Neural crest cell (in vitro differentiated cells): ENCODE data around the gene AMIGO3. TPM values are rescaled to one million over a fixed set of nuclear protein-coding genes. Genes with fewer than 3 reads are reported as not detected.
A peak's percentile ranks its signal among the peaks of the same experiment; 100 is the strongest.

Source experiments
- DNase-seq: peaks from one replicate; pipeline ENCODE4 v3.0.0; 2021; ENCODE audit warnings: low read depth, mixed read lengths, low spot score
- H3K27ac Mint-ChIP-seq: one replicate; pipeline ENCODE4 v1.8.0; 2021; ENCODE audit warnings: mild to moderate bottlenecking, mixed read lengths; ENCODE audit not compliant: unreplicated experiment
- H3K27me3 Mint-ChIP-seq: 2 replicates; pipeline ENCODE4 v1.8.0; 2021; ENCODE audit warnings: low read depth, mild to moderate bottlenecking, mixed read lengths
- H3K36me3 Mint-ChIP-seq: 2 replicates; pipeline ENCODE4 v1.8.0; 2021; ENCODE audit warnings: low read depth, mild to moderate bottlenecking, mixed read lengths
- H3K4me1 Mint-ChIP-seq: 2 replicates; pipeline ENCODE4 v1.8.0; 2021; ENCODE audit warnings: mixed read lengths
- H3K4me3 Mint-ChIP-seq: one replicate; pipeline ENCODE4 v1.8.0; 2021; ENCODE audit warnings: mild to moderate bottlenecking, mixed read lengths
- H3K9me3 Mint-ChIP-seq: 2 replicates; pipeline ENCODE4 v1.8.0; 2021; ENCODE audit warnings: mixed read lengths
- total RNA-seq: library from RNA; stranded (reverse); gene quantifications from 2 replicates; pipeline ENCODE4 v1.2.1, GENCODE V29; 2021
- TF ChIP-seq, protein P1 (sequence below): fragments of 200-600 bp; sonication (generic); conservative IDR thresholded peaks from 2 replicates; pipeline ENCODE4 v1.5.0; 2021; ENCODE audit warnings: antibody characterized with exemption, mild to moderate bottlenecking

AMIGO3 gene
- total RNA-seq, 1 donor from 2014 or later = 0.96 TPM

DNA sequence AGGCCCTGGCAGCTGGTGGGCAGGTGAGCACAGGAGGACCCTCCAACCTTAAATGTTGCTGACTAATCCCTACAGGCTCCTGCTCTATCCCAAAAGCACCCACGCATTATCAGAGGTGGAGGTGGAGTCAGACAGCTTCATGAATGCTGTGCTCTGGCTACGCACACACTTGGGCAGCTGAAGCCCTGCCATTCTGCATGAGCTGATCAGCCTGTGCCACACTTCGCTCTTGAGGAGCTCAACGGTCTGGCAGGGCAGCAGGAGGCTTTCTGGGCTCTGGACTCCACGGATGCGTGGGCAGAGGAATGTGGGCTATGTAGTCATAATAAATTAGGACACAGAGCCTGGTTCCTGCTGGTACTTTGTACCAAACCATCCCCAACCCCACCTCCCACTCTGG, 36.3 kb downstream of the AMIGO3 start:
- Mint-ChIP-seq H3K4me3 (no peak overlapping the region), H3K4me1 (peaks cover 7% of the 10 kb centered on the region), H3K27me3 (peaks cover 13% of the 10 kb centered on the region), H3K27ac (no peak overlapping the region), H3K36me3 (peaks cover 5% of the 10 kb centered on the region), H3K9me3 (no peaks in the 10 kb centered on the region)
- DNase-seq = no peak
- TF ChIP-seq, protein P1, sequence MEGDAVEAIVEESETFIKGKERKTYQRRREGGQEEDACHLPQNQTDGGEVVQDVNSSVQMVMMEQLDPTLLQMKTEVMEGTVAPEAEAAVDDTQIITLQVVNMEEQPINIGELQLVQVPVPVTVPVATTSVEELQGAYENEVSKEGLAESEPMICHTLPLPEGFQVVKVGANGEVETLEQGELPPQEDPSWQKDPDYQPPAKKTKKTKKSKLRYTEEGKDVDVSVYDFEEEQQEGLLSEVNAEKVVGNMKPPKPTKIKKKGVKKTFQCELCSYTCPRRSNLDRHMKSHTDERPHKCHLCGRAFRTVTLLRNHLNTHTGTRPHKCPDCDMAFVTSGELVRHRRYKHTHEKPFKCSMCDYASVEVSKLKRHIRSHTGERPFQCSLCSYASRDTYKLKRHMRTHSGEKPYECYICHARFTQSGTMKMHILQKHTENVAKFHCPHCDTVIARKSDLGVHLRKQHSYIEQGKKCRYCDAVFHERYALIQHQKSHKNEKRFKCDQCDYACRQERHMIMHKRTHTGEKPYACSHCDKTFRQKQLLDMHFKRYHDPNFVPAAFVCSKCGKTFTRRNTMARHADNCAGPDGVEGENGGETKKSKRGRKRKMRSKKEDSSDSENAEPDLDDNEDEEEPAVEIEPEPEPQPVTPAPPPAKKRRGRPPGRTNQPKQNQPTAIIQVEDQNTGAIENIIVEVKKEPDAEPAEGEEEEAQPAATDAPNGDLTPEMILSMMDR = no peak

DNA sequence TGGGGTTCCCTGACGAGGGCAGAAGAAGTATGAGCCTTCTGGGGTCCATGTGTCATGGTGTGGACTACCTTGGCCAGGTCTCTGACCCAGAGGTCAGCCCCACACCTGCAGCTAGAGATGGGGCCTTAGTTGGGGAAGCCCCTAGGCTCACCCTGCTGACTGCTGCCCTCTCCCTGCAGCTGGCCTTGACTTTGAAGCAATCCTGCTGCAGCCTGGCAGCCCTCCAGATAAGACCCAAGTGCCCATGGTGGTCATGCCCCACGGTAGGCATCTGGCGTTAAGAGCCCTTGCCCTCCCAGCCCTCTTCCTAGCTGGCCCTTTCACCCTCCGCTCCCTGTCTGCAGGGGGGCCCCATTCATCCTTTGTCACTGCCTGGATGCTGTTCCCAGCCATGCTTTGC, 37.9 kb downstream of the AMIGO3 start:
- TF ChIP-seq, protein P1 = no peak
- no peak for DNase-seq
- H3K27ac Mint-ChIP-seq = no peak overlapping the region
- peaks cover 6% of the 10 kb centered on the region for H3K27me3 Mint-ChIP-seq
- H3K36me3 Mint-ChIP-seq = peaks cover 5% of the 10 kb centered on the region
- H3K4me1 Mint-ChIP-seq = no peaks in the 10 kb centered on the region
- H3K9me3 Mint-ChIP-seq = no peaks in the 10 kb centered on the region
- H3K4me3 Mint-ChIP-seq = no peak overlapping the region

DNA sequence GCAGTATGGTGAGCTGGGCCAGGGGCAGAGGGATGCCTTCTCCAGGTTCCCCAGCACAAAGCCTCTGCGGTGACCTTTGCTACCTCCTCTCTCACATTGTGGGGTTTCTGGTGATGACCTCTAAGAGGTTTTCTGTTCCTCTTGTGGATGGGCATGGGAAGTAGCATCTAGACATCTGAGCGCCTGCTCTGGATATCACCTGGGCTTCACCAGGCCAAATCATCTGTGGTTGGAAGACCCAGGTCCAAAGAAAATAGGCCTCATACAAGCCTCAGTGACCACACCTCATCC, 38.3 kb downstream of the AMIGO3 start:
- H3K4me3 Mint-ChIP-seq = no peak overlapping the region
- TF ChIP-seq, protein P1 = no peak
- H3K36me3 Mint-ChIP-seq = peaks cover 5% of the 10 kb centered on the region
- no peak overlapping the region for H3K27ac Mint-ChIP-seq
- no peak for DNase-seq
- H3K9me3 Mint-ChIP-seq = no peaks in the 10 kb centered on the region
- no peaks in the 10 kb centered on the region for H3K4me1 Mint-ChIP-seq
- H3K27me3 Mint-ChIP-seq = peaks cover 4% of the 10 kb centered on the region

DNA sequence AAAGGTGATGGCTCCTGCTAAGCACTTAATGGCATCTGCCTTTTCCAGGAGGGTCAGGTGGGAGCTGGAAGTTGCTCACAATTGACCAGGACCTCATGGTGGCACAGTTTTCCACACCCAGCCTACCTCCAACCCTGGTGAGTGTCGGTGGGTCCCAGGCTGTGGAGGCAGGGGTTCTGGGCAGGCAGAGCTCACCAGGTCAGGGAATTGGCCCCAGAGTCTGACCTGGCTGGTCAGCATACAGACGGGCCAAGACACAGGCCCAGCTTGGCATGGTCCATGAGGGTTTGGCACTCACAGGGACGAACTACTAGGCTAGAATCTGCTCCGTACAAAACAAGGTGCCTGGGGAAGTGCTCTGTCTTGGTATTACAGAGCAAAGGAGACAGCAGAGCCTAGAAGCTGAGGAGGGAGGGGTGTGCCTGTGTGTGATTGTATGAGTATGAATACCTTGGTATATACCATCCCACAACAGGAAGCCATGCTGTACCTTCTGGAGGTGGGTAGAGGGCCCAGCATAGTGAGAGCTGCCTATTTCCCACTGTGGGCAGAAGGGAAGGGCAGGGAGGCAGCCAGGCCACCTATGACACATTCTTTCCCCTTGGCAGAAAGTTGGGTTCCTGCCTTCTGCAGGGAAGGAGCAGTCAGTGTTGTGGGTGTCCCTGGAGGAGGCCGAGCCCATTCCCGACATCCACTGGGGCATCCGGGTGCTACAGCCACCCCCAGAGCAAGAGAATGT, 38.8 kb downstream of the AMIGO3 start:
- Mint-ChIP-seq H3K36me3 (peaks cover 5% of the 10 kb centered on the region), H3K9me3 (no peaks in the 10 kb centered on the region), H3K4me3 (no peak overlapping the region), H3K27me3 (peaks cover 4% of the 10 kb centered on the region), H3K4me1 (no peaks in the 10 kb centered on the region), H3K27ac (no peak overlapping the region)
- TF ChIP-seq, protein P1 = no peak
- DNase-seq = no peak

DNA sequence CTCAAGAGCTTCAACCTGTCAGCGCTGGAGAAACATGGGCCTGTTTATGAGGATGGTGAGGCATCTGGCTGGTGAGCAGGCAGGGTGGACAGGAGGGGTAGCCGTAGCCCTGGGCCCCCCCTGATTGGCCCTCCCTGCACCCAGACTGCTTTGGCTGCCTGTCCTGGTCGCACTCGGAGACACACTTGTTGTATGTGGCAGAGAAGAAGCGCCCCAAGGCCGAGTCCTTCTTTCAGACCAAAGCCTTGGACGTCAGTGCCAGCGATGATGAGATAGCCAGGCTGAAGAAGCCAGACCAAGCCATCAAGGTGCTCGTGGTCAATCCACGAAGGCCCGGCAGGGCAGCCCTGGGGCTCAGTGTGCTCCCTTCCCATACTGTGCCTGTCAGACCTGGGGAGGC, 43.6 kb downstream of the AMIGO3 start:
- no peaks in the 10 kb centered on the region for H3K9me3 Mint-ChIP-seq
- H3K27ac Mint-ChIP-seq = peak overlapping the region; percentile 78
- no peak for DNase-seq
- peaks cover 2% of the 10 kb centered on the region for H3K27me3 Mint-ChIP-seq
- H3K36me3 Mint-ChIP-seq = peaks cover 5% of the 10 kb centered on the region
- TF ChIP-seq, protein P1 = no peak
- H3K4me1 Mint-ChIP-seq = peaks cover 27% of the 10 kb centered on the region
- H3K4me3 Mint-ChIP-seq = peak overlapping the region; percentile 98
